H7 (cell line): Measurements from ENCODE around the gene MARCHF6. TPM values are rescaled to one million over a fixed set of nuclear protein-coding genes. Genes with fewer than 3 reads are reported as not detected.

Source experiments
- DNase-seq: peaks from one replicate; pipeline ENCODE4 v3.0.0; 2012
- H3K27me3 ChIP-seq: 2 replicates; pipeline ENCODE4 v1.6.0; 2011; ENCODE audit warnings: mild to moderate bottlenecking, low read length; ENCODE audit not compliant: control insufficient read depth, insufficient read depth
- H3K36me3 ChIP-seq: replicated peaks from 2 replicates; pipeline ENCODE4 v1.5.1; 2011; ENCODE audit warnings: low read length; ENCODE audit not compliant: control insufficient read depth, insufficient read depth
- H3K4me3 ChIP-seq: 2 replicates; pipeline ENCODE4 v1.5.1; 2011; ENCODE audit warnings: low read depth, mild to moderate bottlenecking, control low read depth, low read length, moderate library complexity; ENCODE audit not compliant: insufficient read depth
- total RNA-seq: library from RNA; depleted of rRNA; stranded (reverse); fragments of >200 nt; shearing (Covaris generic); gene quantifications from 2 replicates; pipeline ENCODE4 v1.2.3, GENCODE V29; 2014; rRNA removed

The MARCHF6 gene
- total RNA-seq, 1 experiment from 2014 or later = 38.0 TPM

GRCh38 chr5:10400831-10401230 is 47.3 kb downstream of the MARCHF6 start:
- Histone ChIP-seq H3K36me3 (peaks cover under 1% of the 10 kb centered on the region), H3K27me3 (no peaks in the 10 kb centered on the region), H3K4me3 (no peak overlapping the region)
- no peak for DNase-seq

GRCh38 chr5:10401498-10401897 is 48.0 kb downstream of the MARCHF6 start:
- DNase-seq = no peak
- Histone ChIP-seq H3K27me3 (no peaks in the 10 kb centered on the region), H3K4me3 (no peak overlapping the region), H3K36me3 (peaks cover 5% of the 10 kb centered on the region)

Other genes starting within 250 kb of the MARCHF6 start
- 11.9 and 14.5 TPM in 2 replicates for gene ATPSCKMT, start 103.8 kb upstream of the MARCHF6 start, total RNA-seq
- 994 and 1,018 TPM in 2 replicates for gene CCT5, start 103.4 kb upstream of the MARCHF6 start, total RNA-seq
- gene CMBL, start 45.8 kb upstream of the MARCHF6 start, total RNA-seq = 5.2 and 5.3 TPM in 2 replicates
- gene ROPN1L, start 88.2 kb downstream of the MARCHF6 start, total RNA-seq = 0.26 TPM in 1 of 2 replicates, not detected in the other
- 1.1 and 1.6 TPM in 2 replicates for gene ANKRD33B, start 210.4 kb downstream of the MARCHF6 start, total RNA-seq